Ishikawa (cell line): ENCODE measurements around the gene CCDC93.

Source experiments
- CEBPB ChIP-seq: IDR thresholded peaks from 2 replicates; pipeline ENCODE4 v1.6.1; 2012
- EP300 ChIP-seq: IDR thresholded peaks from 2 replicates; pipeline ENCODE4 v1.6.1; 2012; ENCODE audit warnings: borderline replicate concordance
- FOXM1 ChIP-seq: IDR thresholded peaks from 2 replicates; pipeline ENCODE4 v1.6.1; 2012; ENCODE audit warnings: low read depth, borderline replicate concordance
- REST ChIP-seq: IDR thresholded peaks from 2 replicates; pipeline ENCODE4 v1.6.1; 2012; ENCODE audit warnings: low read depth, mild to moderate bottlenecking
- TCF12 ChIP-seq: IDR thresholded peaks from 2 replicates; pipeline ENCODE4 v1.6.1; 2012; ENCODE audit warnings: low read depth
- TEAD4 ChIP-seq: IDR thresholded peaks from 2 replicates; pipeline ENCODE4 v1.6.1; 2012
- YY1 ChIP-seq: IDR thresholded peaks from 2 replicates; pipeline ENCODE4 v1.6.1; 2012; ENCODE audit warnings: low read depth
- ZBTB7A ChIP-seq: IDR thresholded peaks from 2 replicates; pipeline ENCODE4 v1.6.1; 2012; ENCODE audit warnings: low read depth
- TF ChIP-seq, protein P1 (sequence below): IDR thresholded peaks from 2 replicates; pipeline ENCODE4 v1.6.1; 2012
- TF ChIP-seq, protein P2 (sequence below): IDR thresholded peaks from 2 replicates; pipeline ENCODE4 v1.6.1; 2012

DNA sequence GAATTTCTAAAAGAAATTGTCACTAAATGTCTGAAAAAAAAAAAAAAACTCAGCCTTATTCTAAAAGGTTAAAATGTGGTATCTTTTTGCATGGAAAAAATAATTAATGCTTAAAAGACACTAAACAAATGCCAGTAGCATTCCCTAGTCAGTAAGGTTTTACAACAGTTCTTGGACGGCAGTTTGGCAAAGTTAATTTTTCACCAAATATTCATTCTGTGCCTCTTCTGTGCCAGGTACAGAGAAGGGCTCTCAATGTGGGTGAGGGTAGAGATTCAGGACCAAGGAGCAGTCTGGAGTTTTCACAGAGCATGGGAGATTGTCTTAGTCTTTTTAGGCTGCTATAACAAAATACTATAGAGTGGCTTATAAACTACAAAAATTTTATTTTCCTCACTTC, 6.0 kb upstream of the CCDC93 start:
- TF ChIP-seq YY1 = no peak
- TF ChIP-seq TEAD4 = no peak
- TF ChIP-seq REST = no peak
- no peak for TF ChIP-seq CEBPB
- no peak for TF ChIP-seq ZBTB7A
- TF ChIP-seq FOXM1 = no peak
- TF ChIP-seq, protein P1, sequence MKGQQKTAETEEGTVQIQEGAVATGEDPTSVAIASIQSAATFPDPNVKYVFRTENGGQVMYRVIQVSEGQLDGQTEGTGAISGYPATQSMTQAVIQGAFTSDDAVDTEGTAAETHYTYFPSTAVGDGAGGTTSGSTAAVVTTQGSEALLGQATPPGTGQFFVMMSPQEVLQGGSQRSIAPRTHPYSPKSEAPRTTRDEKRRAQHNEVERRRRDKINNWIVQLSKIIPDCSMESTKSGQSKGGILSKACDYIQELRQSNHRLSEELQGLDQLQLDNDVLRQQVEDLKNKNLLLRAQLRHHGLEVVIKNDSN = no peak
- no peak for TF ChIP-seq EP300
- TF ChIP-seq TCF12 = no peak
- TF ChIP-seq, protein P2, sequence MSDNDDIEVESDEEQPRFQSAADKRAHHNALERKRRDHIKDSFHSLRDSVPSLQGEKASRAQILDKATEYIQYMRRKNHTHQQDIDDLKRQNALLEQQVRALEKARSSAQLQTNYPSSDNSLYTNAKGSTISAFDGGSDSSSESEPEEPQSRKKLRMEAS = no peak
